Ectodermal cell (in vitro differentiated cells): ENCODE data around the gene ANTXR1.

Source experiments
- H3K27ac ChIP-seq: 2 replicates; pipeline ENCODE4 v1.7.0; 2013; ENCODE audit warnings: mild to moderate bottlenecking, low read depth, low read length; ENCODE audit not compliant: insufficient read depth, poor library complexity, severe bottlenecking
- H3K27me3 ChIP-seq: 2 replicates; pipeline ENCODE4 v1.7.0; 2013; ENCODE audit warnings: mild to moderate bottlenecking, low read length; ENCODE audit not compliant: insufficient read depth, control insufficient read depth, poor library complexity, severe bottlenecking
- H3K36me3 ChIP-seq: one replicate; pipeline ENCODE4 v1.7.0; 2013; ENCODE audit warnings: low read length; ENCODE audit not compliant: control insufficient read depth, insufficient read depth
- H3K4me1 ChIP-seq: one replicate; pipeline ENCODE4 v1.7.0; 2013; ENCODE audit warnings: low read length; ENCODE audit not compliant: control insufficient read depth, insufficient read depth
- H3K4me3 ChIP-seq: 2 replicates; pipeline ENCODE4 v1.7.0; 2013; ENCODE audit warnings: low read depth, low read length, control low read depth; ENCODE audit not compliant: insufficient read depth
- H3K9me3 ChIP-seq: 2 replicates; pipeline ENCODE4 v1.7.0; 2013; ENCODE audit warnings: mild to moderate bottlenecking, low read length, moderate library complexity; ENCODE audit not compliant: control insufficient read depth
- WGBS, 2 experiments: methylation state at CpG; one replicate each; pipeline ENCODE4 v1.1.7; 2013; ENCODE audit warnings: missing lambda C conversion rate in 2 of 2; 5-methylcytosine and 5-hydroxymethylcytosine counted together

Gene ANTXR1

GRCh38 chr2:69175790-69176715 lies 163.1 kb downstream of the ANTXR1 start:
- H3K4me3 ChIP-seq = no peak overlapping the region
- no peaks in the 10 kb centered on the region for H3K9me3 ChIP-seq
- H3K4me1 ChIP-seq = peaks cover 10% of the 10 kb centered on the region
- no peaks in the 10 kb centered on the region for H3K36me3 ChIP-seq
- no peak overlapping the region for H3K27ac ChIP-seq
- no peaks in the 10 kb centered on the region for H3K27me3 ChIP-seq
- 98 to 99% methylated on average over 7 of the region's 7 CpGs for WGBS, 2 experiments

- WGBS, 2 experiments = 74 to 76% methylated on average over 16 of the region's 16 CpGs
- no peak overlapping the region for H3K4me3 ChIP-seq
- H3K4me1 ChIP-seq = peaks cover 10% of the 10 kb centered on the region
- peak overlapping the region; percentile 88 for H3K27ac ChIP-seq
- H3K27me3 ChIP-seq = no peaks in the 10 kb centered on the region
- no peaks in the 10 kb centered on the region for H3K9me3 ChIP-seq
- H3K36me3 ChIP-seq = no peaks in the 10 kb centered on the region
Observed at GRCh38 chr2:69177063-69177771, 164.2 kb downstream of the ANTXR1 start.

GRCh38 chr2:69177785-69178636 lies 165.0 kb downstream of the ANTXR1 start:
- Histone ChIP-seq H3K4me3 (no peak overlapping the region), H3K9me3 (no peaks in the 10 kb centered on the region), H3K27ac (peak overlapping the region; percentile 88), H3K27me3 (no peaks in the 10 kb centered on the region), H3K4me1 (peaks cover 10% of the 10 kb centered on the region), H3K36me3 (no peaks in the 10 kb centered on the region)
- 23% methylated on average over 20 of the region's 20 CpGs for WGBS, 2 experiments

GRCh38 chr2:69178756-69179155 lies 165.8 kb downstream of the ANTXR1 start:
- 90 to 95% methylated on average over 3 of the region's 3 CpGs for WGBS, 2 experiments
- Histone ChIP-seq H3K27me3 (no peaks in the 10 kb centered on the region), H3K27ac (no peak overlapping the region), H3K4me3 (no peak overlapping the region), H3K9me3 (no peaks in the 10 kb centered on the region), H3K4me1 (peaks cover 10% of the 10 kb centered on the region), H3K36me3 (no peaks in the 10 kb centered on the region)

- H3K36me3 ChIP-seq = no peaks in the 10 kb centered on the region
- H3K27ac ChIP-seq = no peak overlapping the region
- H3K4me1 ChIP-seq = peaks cover 10% of the 10 kb centered on the region
- no peak overlapping the region for H3K4me3 ChIP-seq
- no peaks in the 10 kb centered on the region for H3K27me3 ChIP-seq
- WGBS, 2 experiments = 93 to 100% methylated on average over 1 of the region's 1 CpG
- no peaks in the 10 kb centered on the region for H3K9me3 ChIP-seq
Observed at GRCh38 chr2:69180227-69180626, 167.2 kb downstream of the ANTXR1 start.

GRCh38 chr2:69180974-69181373 lies 168.0 kb downstream of the ANTXR1 start:
- no peaks in the 10 kb centered on the region for H3K9me3 ChIP-seq
- H3K27ac ChIP-seq = no peak overlapping the region
- peaks cover 10% of the 10 kb centered on the region for H3K4me1 ChIP-seq
- 88 to 90% methylated on average over 1 of the region's 1 CpG for WGBS, 2 experiments
- no peak overlapping the region for H3K4me3 ChIP-seq
- no peaks in the 10 kb centered on the region for H3K36me3 ChIP-seq
- H3K27me3 ChIP-seq = no peaks in the 10 kb centered on the region

GRCh38 chr2:69181806-69182427 lies 168.9 kb downstream of the ANTXR1 start:
- WGBS, 2 experiments = 96% methylated on average over 13 of the region's 13 CpGs
- H3K36me3 ChIP-seq = no peaks in the 10 kb centered on the region
- no peaks in the 10 kb centered on the region for H3K27me3 ChIP-seq
- peaks cover 10% of the 10 kb centered on the region for H3K4me1 ChIP-seq
- H3K9me3 ChIP-seq = no peaks in the 10 kb centered on the region
- no peak overlapping the region for H3K27ac ChIP-seq
- no peak overlapping the region for H3K4me3 ChIP-seq

GRCh38 chr2:69183659-69184058 lies 170.7 kb downstream of the ANTXR1 start:
- H3K36me3 ChIP-seq = no peaks in the 10 kb centered on the region
- no peaks in the 10 kb centered on the region for H3K4me1 ChIP-seq

GRCh38 chr2:69184224-69184623 lies 171.2 kb downstream of the ANTXR1 start:
- whole genome bisulfite sequencing, 2 experiments = 92 to 96% methylated on average over 5 of the region's 5 CpGs
- Histone ChIP-seq H3K9me3 (no peaks in the 10 kb centered on the region), H3K4me3 (no peak overlapping the region), H3K27ac (no peak overlapping the region), H3K36me3 (no peaks in the 10 kb centered on the region), H3K27me3 (no peaks in the 10 kb centered on the region), H3K4me1 (no peaks in the 10 kb centered on the region)

More at GRCh38 chr2:69183659-69184058, 170.7 kb downstream of the ANTXR1 start:
- Histone ChIP-seq H3K27me3 (no peaks in the 10 kb centered on the region), H3K27ac (no peak overlapping the region), H3K9me3 (no peaks in the 10 kb centered on the region), H3K4me3 (no peak overlapping the region)
- 88 to 90% methylated on average over 2 of the region's 2 CpGs for WGBS, 2 experiments
